H1 (cell line): ENCODE data around the gene KLHL29. TPM values are rescaled to one million over a fixed set of nuclear protein-coding genes. Genes with fewer than 3 reads are reported as not detected.

ENCODE experiments used
- CTCF ChIA-PET: fragments of 300-600 bp; sonication (Branson Sonifier 250); formaldehyde crosslinking; loops from one replicate; lab custom pipeline; 2021; ENCODE audit not compliant: partially characterized antibody; lab: Charles Lee
- POLR2A ChIA-PET: fragments of 300-600 bp; sonication (Branson Sonifier 250); formaldehyde crosslinking; loops from one replicate; lab custom pipeline; 2021; ENCODE audit warnings: inconsistent platforms; ENCODE audit not compliant: partially characterized antibody; lab: Charles Lee
- DNase-seq, 2 experiments: peaks; one replicate each; pipeline versions ENCODE4 v3.0.0 to v3.0.0-alpha.2; 2010 to 2022; ENCODE audit warnings: low spot score in 2 of 2, low read depth in 1 of 2, mixed read lengths in 1 of 2
- FAIRE-seq: peaks from 2 replicates; lab custom pipeline; 2011; peaks lifted over from hg19 to GRCh38; lab: Jason Lieb, UNC
- H2AFZ ChIP-seq: 2 replicates; pipeline ENCODE4 v1.8.1; 2012; ENCODE audit warnings: low read length, inconsistent platforms
- H2AK5ac ChIP-seq: 2 replicates; pipeline ENCODE4 v1.6.1; 2013; ENCODE audit warnings: low read depth, low read length
- H2BK120ac ChIP-seq: replicated peaks from 2 replicates; pipeline ENCODE3; 2013; ENCODE audit warnings: low read depth, low read length, inconsistent platforms
- H2BK12ac ChIP-seq: 2 replicates; pipeline ENCODE4 v1.6.1; 2013; ENCODE audit warnings: low read depth, low read length
- H2BK15ac ChIP-seq: 2 replicates; pipeline ENCODE4 v1.6.1; 2013; ENCODE audit warnings: low read length
- H2BK20ac ChIP-seq: 2 replicates; pipeline ENCODE4 v1.6.1; 2013; ENCODE audit warnings: low read length
- H2BK5ac ChIP-seq: 2 replicates; pipeline ENCODE4 v1.6.1; 2013; ENCODE audit warnings: low read depth, low read length
- H3K14ac ChIP-seq: 2 replicates; pipeline ENCODE4 v1.6.1; 2013; ENCODE audit warnings: inconsistent platforms; ENCODE audit not compliant: insufficient read length
- H3K18ac ChIP-seq: 2 replicates; pipeline ENCODE4 v1.6.1; 2013; ENCODE audit warnings: low read length; ENCODE audit errors: extremely low read depth
- H3K23ac ChIP-seq: 2 replicates; pipeline ENCODE4 v1.6.1; 2013; ENCODE audit warnings: inconsistent platforms; ENCODE audit not compliant: insufficient read length
- H3K23me2 ChIP-seq: 2 replicates; pipeline ENCODE4 v1.6.1; 2013; ENCODE audit warnings: low read depth, low read length
- H3K27ac ChIP-seq: 2 replicates; pipeline ENCODE4 v1.6.1; 2011; ENCODE audit warnings: low read depth, low read length, inconsistent platforms
- H3K27me3 ChIP-seq, 4 experiments: replicated peaks in 1 of 4; 1 replicate in 1 of 4; 2 replicates in 3 of 4; pipeline versions ENCODE4 v1.6.1 to v1.8.1; 2011 to 2013; ENCODE audit warnings: low read length in 3 of 4, mild to moderate bottlenecking in 3 of 4, inconsistent platforms in 2 of 4, mixed read lengths in 2 of 4, moderate library complexity in 1 of 4; ENCODE audit not compliant: control insufficient read depth in 3 of 4, insufficient read depth in 3 of 4; ENCODE audit errors: extremely low read depth in 1 of 4
- H3K36me3 ChIP-seq, 4 experiments: 2 replicates each; pipeline versions ENCODE4 v1.6.1 to v1.8.1; 2011 to 2013; ENCODE audit warnings: mild to moderate bottlenecking in 4 of 4, low read length in 3 of 4, moderate library complexity in 2 of 4, control low read depth in 1 of 4, inconsistent platforms in 1 of 4; ENCODE audit not compliant: insufficient read depth in 4 of 4, control insufficient read depth in 2 of 4
- H3K4ac ChIP-seq: replicated peaks from 2 replicates; pipeline ENCODE3; 2013; ENCODE audit warnings: low read length, low read depth, mixed read lengths, inconsistent platforms; ENCODE audit not compliant: insufficient read length
- H3K4me1 ChIP-seq, 4 experiments: replicated peaks in 1 of 4; 1 replicate in 1 of 4; 2 replicates in 3 of 4; pipeline versions ENCODE4 v1.6.1 to v1.8.1; 2011 to 2013; ENCODE audit warnings: low read length in 3 of 4, inconsistent platforms in 2 of 4, mixed read lengths in 1 of 4; ENCODE audit not compliant: insufficient read depth in 4 of 4, control insufficient read depth in 3 of 4
- H3K4me2 ChIP-seq, 2 experiments: 2 replicates each; pipeline versions ENCODE4 v1.6.1 to v1.8.1; 2011 to 2013; ENCODE audit warnings: low read depth in 2 of 2, low read length in 2 of 2, control low read depth in 1 of 2, inconsistent platforms in 1 of 2, mild to moderate bottlenecking in 1 of 2; ENCODE audit not compliant: insufficient read depth in 1 of 2
- H3K4me3 ChIP-seq, 4 experiments: fragments of 200-600, 300-600 bp in 1 of 4; sonication (generic), shearing (Covaris generic), sonication (Bioruptor Twin) in 1 of 4; 2 replicates each; pipeline versions ENCODE4 v1.5.1 to v1.8.1; 2011 to 2016; ENCODE audit warnings: low read length in 4 of 4, low read depth in 3 of 4, control low read depth in 2 of 4, inconsistent platforms in 2 of 4, mild to moderate bottlenecking in 2 of 4, mixed read lengths in 1 of 4, moderate library complexity in 1 of 4; ENCODE audit not compliant: insufficient read depth in 2 of 4; ENCODE audit errors: extremely low read depth in 1 of 4
- H3K56ac ChIP-seq: replicated peaks from 2 replicates; pipeline ENCODE3; 2013; ENCODE audit warnings: low read depth, mild to moderate bottlenecking, mixed read lengths, low read length, inconsistent platforms; ENCODE audit not compliant: insufficient read length
- H3K79me1 ChIP-seq: 2 replicates; pipeline ENCODE4 v1.6.1; 2013; ENCODE audit warnings: low read depth, low read length, control low read depth
- H3K79me2 ChIP-seq, 2 experiments: 2 replicates each; pipeline versions ENCODE4 v1.6.1 to v1.8.1; 2012 to 2013; ENCODE audit warnings: low read length in 2 of 2, mild to moderate bottlenecking in 2 of 2, inconsistent platforms in 1 of 2; ENCODE audit not compliant: insufficient read depth in 2 of 2, control insufficient read depth in 1 of 2
- H3K9ac ChIP-seq, 4 experiments: replicated peaks in 1 of 4; 1 replicate in 1 of 4; 2 replicates in 3 of 4; pipeline versions ENCODE4 v1.6.1 to v1.8.1; 2011 to 2013; ENCODE audit warnings: low read depth in 3 of 4, low read length in 3 of 4, control low read depth in 2 of 4, mild to moderate bottlenecking in 2 of 4, moderate library complexity in 2 of 4, inconsistent platforms in 1 of 4; ENCODE audit errors: extremely low read depth in 1 of 4
- H3K9me3 ChIP-seq, 2 experiments: 2 replicates each; pipeline versions ENCODE4 v1.6.1 to v1.8.1; 2012 to 2013; ENCODE audit warnings: mild to moderate bottlenecking in 2 of 2, moderate library complexity in 2 of 2, control low read depth in 1 of 2, inconsistent platforms in 1 of 2, low read depth in 1 of 2, low read length in 1 of 2, mixed read lengths in 1 of 2; ENCODE audit not compliant: insufficient read depth in 2 of 2
- H4K20me1 ChIP-seq, 2 experiments: replicated peaks in 1 of 2; 2 replicates each; pipeline versions ENCODE3 to v1.8.1; 2011 to 2013; ENCODE audit warnings: inconsistent platforms in 2 of 2, low read length in 2 of 2, mild to moderate bottlenecking in 1 of 2; ENCODE audit not compliant: insufficient read depth in 2 of 2, control insufficient read depth in 1 of 2
- H4K5ac ChIP-seq: 2 replicates; pipeline ENCODE4 v1.6.1; 2013; ENCODE audit warnings: low read length, low read depth, mixed read lengths, inconsistent platforms; ENCODE audit not compliant: insufficient read length
- H4K8ac ChIP-seq: 2 replicates; pipeline ENCODE4 v1.8.0; 2013; ENCODE audit warnings: mild to moderate bottlenecking, moderate library complexity, low read length, inconsistent platforms; ENCODE audit not compliant: insufficient read depth; ENCODE audit errors: extremely low read depth
- H4K91ac ChIP-seq: replicated peaks from 2 replicates; pipeline ENCODE3; 2013; ENCODE audit warnings: low read length, mixed read lengths, inconsistent platforms; ENCODE audit not compliant: insufficient read length
- CHD1 ChIP-seq: IDR thresholded peaks from 2 replicates; pipeline ENCODE4 v1.6.1; 2012; ENCODE audit warnings: low read depth, low read length, improper control_type of control experiment
- NANOG ChIP-seq: IDR thresholded peaks from 2 replicates; pipeline ENCODE4 v1.6.1; 2011; ENCODE audit warnings: low read length, low read depth, mild to moderate bottlenecking, inconsistent platforms; ENCODE audit not compliant: insufficient read depth, poor library complexity, severe bottlenecking
- NRF1 ChIP-seq: IDR thresholded peaks from 2 replicates; pipeline ENCODE4 v1.6.1; 2011; ENCODE audit warnings: mild to moderate bottlenecking, low read depth, low read length, improper control_type of control experiment
- PHF8 ChIP-seq: fragments of 200-600 bp; sonication (generic); conservative IDR thresholded peaks from 2 replicates; pipeline ENCODE4 v1.7.1; 2012; ENCODE audit warnings: low read depth, mild to moderate bottlenecking, inconsistent platforms, low read length, moderate library complexity
- RAD21 ChIP-seq, 2 experiments: IDR thresholded peaks in 1 of 2; conservative IDR thresholded peaks in 1 of 2; 2 replicates each; pipeline ENCODE4 v1.6.1; 2011; ENCODE audit warnings: low read depth in 2 of 2, low read length in 2 of 2, improper control_type of control experiment in 1 of 2, inconsistent platforms in 1 of 2, mild to moderate bottlenecking in 1 of 2, moderate library complexity in 1 of 2
- SIN3A ChIP-seq, 2 experiments: IDR thresholded peaks in 1 of 2; conservative IDR thresholded peaks in 1 of 2; 2 replicates each; pipeline ENCODE4 v1.6.1; 2011 to 2012; ENCODE audit warnings: low read length in 2 of 2, improper control_type of control experiment in 1 of 2, low read depth in 1 of 2, mild to moderate bottlenecking in 1 of 2
- SIX5 ChIP-seq: IDR thresholded peaks from 2 replicates; pipeline ENCODE4 v1.6.1; 2011; ENCODE audit warnings: mild to moderate bottlenecking, low read depth, low read length
- SUZ12 ChIP-seq: fragments of 200-600 bp; sonication (generic); IDR thresholded peaks from 2 replicates; pipeline ENCODE4 v1.6.1; 2012; ENCODE audit warnings: mild to moderate bottlenecking, inconsistent platforms, low read length, moderate library complexity, mixed read lengths
- WGBS, 2 experiments: shearing (Covaris generic) in 1 of 2; methylation state at CpG; one replicate each; pipeline versions ENCODE4 v1.1.6 to v1.1.7; 2013 to 2015; ENCODE audit warnings: low lambda C conversion rate in 2 of 2, mixed read lengths in 2 of 2, inconsistent platforms in 1 of 2, low coverage in 1 of 2, missing lambda C conversion rate in 1 of 2; ENCODE audit not compliant: insufficient replicate concordance in 2 of 2, insufficient coverage in 1 of 2, insufficient read length in 1 of 2; ENCODE audit errors: extremely low coverage in 1 of 2, missing lambda C conversion rate in 1 of 2; 5-methylcytosine and 5-hydroxymethylcytosine counted together
- polyA plus RNA-seq, 7 experiments: library from polyadenylated mRNA; depleted of rRNA in 3 of 7; stranded (reverse) in 5 of 7; unstranded in 2 of 7; fragments of >200 nt in 5 of 7; fragments of 200-250 nt in 2 of 7; gene quantifications; 1 replicate in 5 of 7; 2 replicates in 1 of 7; 4 replicates in 1 of 7; pipeline versions ENCODE4 v1.2.1 to v1.2.3, GENCODE V29; 2011 to 2013; ENCODE audit warnings: missing spikeins in 2 of 7, mixed read lengths in 2 of 7
- total RNA-seq: library from RNA; stranded (reverse); fragmentation: NEBNext Ultra II Directional; extraction: Animal tissue kit (Norgen Biotek cat#: 25700); gene quantifications from 2 replicates; pipeline ENCODE4 v1.2.1, GENCODE V29; 2021

Gene KLHL29
- total and polyA plus RNA-seq, 2 of the 8 experiments (the other 6 are each of a cell fraction or from before 2014, with no cell fraction given) = 1.1 to 4.7 TPM

DNA sequence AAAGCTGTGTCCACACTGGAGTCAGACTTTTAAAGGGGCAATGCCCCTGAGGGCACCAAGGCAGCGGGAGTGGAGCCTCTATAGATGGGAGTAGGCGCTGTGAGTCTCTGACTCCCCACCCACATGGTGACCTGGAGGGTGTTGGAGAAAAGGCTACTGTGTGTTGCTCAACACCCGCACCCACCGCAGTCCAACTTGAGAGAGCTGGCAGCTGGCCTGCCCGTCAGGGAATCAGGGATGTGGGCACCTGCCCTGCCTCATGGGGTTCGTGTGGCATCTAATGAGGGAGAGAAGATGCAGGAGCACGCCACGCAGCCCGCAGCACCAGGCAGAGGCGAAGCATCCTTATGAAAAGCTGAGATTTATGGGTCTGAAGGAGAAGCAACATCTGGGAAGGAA is 84.2 kb downstream of the KLHL29 start:
- Histone ChIP-seq H3K14ac (no peak overlapping the region), H2BK15ac (no peak overlapping the region), H3K56ac (no peak overlapping the region), H3K4me2 (no peak overlapping the region), H3K4me1 (peaks cover 0 to under 1% (median 0%) of the 10 kb centered on the region in 4 experiments; a peak in 1 of 7 replicates), H4K20me1 (no peaks in the 10 kb centered on the region), H3K36me3 (no peaks in the 10 kb centered on the region), H3K18ac (no peak overlapping the region), H3K79me2 (no peaks in the 10 kb centered on the region), H3K79me1 (no peaks in the 10 kb centered on the region), H2BK20ac (no peak overlapping the region), H4K8ac (no peak overlapping the region), H3K27me3 (peaks cover 0 to 6% (median 1%) of the 10 kb centered on the region in 4 experiments; a peak in 2 of 7 replicates), H3K9me3 (no peaks in the 10 kb centered on the region), H4K91ac (no peak overlapping the region), H3K4me3 (no peak overlapping the region), H3K4ac (no peak overlapping the region), H4K5ac (no peak overlapping the region), H3K27ac (no peak overlapping the region), H3K9ac (no peak overlapping the region), H2BK120ac (no peak overlapping the region), H3K23me2 (no peaks in the 10 kb centered on the region), H2BK12ac (no peak overlapping the region), H2AFZ (no peak overlapping the region), H2BK5ac (no peak overlapping the region), H3K23ac (no peak overlapping the region), H2AK5ac (no peak overlapping the region)
- WGBS, 2 experiments = 92% methylated on average over 9 of the region's 10 CpGs; no CpG with 5 or more reads in 1 of the 2 experiments
- FAIRE-seq (no peak), DNase-seq (no peak)
- CTCF ChIA-PET = interaction anchor here (0.7 to 4.8 kb wide), 4 partner anchors 10 to 65 kb away, joined by 3 to 24 read pairs (median 4); no protein-coding TSS in a partner anchor
- POLR2A ChIA-PET = no interaction called here
- no peak for TF ChIP-seq NRF1
- TF ChIP-seq CHD1 = no peak
- no peak for TF ChIP-seq SUZ12
- TF ChIP-seq SIX5 = no peak
- no peak for TF ChIP-seq PHF8
- no peak for TF ChIP-seq NANOG
- TF ChIP-seq SIN3A (conservative IDR thresholded peaks at IDR 0.05 in 1 of 2, IDR thresholded peaks at IDR 0.05 in 1 of 2; ENCODE audit: low read depth in 1 of 2, low read length in 2 of 2) = no peak
- no peak for TF ChIP-seq RAD21 (IDR thresholded peaks at IDR 0.05 in 1 of 2, conservative IDR thresholded peaks at IDR 0.05 in 1 of 2; ENCODE audit: low read depth in 2 of 2, low read length in 2 of 2)
